ENCODE measurements around the gene EBPL. TPM values are rescaled to one million over a fixed set of nuclear protein-coding genes. Genes with fewer than 3 reads are reported as not detected.

Gene EBPL
- total RNA-seq, 2 donors from 2014 or later = 11.8 to 17.1 TPM

GRCh38 chr13:49638030-49638743 is 53.1 kb downstream of the EBPL start:
- no peak overlapping the region for H3K27ac Mint-ChIP-seq
- peaks cover 18% of the 10 kb centered on the region for H3K4me1 Mint-ChIP-seq
- ATAC-seq (no peak), DNase-seq (no peak)
- no peaks in the 10 kb centered on the region for H3K27me3 Mint-ChIP-seq
- H3K4me3 Mint-ChIP-seq = no peak overlapping the region
- no peaks in the 10 kb centered on the region for H3K9me3 ChIP-seq (ENCODE audit: control insufficient read depth, low read length, poor library complexity, severe bottlenecking)
- no peaks in the 10 kb centered on the region for H3K36me3 Mint-ChIP-seq (ENCODE audit: low read depth)

- H3K9me3 ChIP-seq (ENCODE audit: control insufficient read depth, low read length, poor library complexity, severe bottlenecking) = no peaks in the 10 kb centered on the region
- ATAC-seq = no peak
- Mint-ChIP-seq H3K4me3 (no peak overlapping the region), H3K36me3 (ENCODE audit: low read depth) (no peaks in the 10 kb centered on the region), H3K27me3 (no peaks in the 10 kb centered on the region), H3K4me1 (peaks cover 14% of the 10 kb centered on the region), H3K27ac (no peak overlapping the region)
- DNase-seq = no peak
These were observed 54.6 kb downstream of the EBPL start for GRCh38 chr13:49636705-49637104.

GRCh38 chr13:49635599-49636433 is 55.5 kb downstream of the EBPL start:
- Mint-ChIP-seq H3K36me3 (ENCODE audit: low read depth) (no peaks in the 10 kb centered on the region), H3K27me3 (no peaks in the 10 kb centered on the region), H3K27ac (no peak overlapping the region), H3K4me1 (peaks cover 14% of the 10 kb centered on the region), H3K4me3 (peak overlapping the region; percentile 71)
- ATAC-seq (peak; percentile 74), DNase-seq (no peak)
- no peaks in the 10 kb centered on the region for H3K9me3 ChIP-seq (ENCODE audit: control insufficient read depth, low read length, poor library complexity, severe bottlenecking)

GRCh38 chr13:49633710-49634109 is 57.6 kb downstream of the EBPL start:
- no peaks in the 10 kb centered on the region for H3K9me3 ChIP-seq (ENCODE audit: control insufficient read depth, low read length, poor library complexity, severe bottlenecking)
- Mint-ChIP-seq H3K36me3 (ENCODE audit: low read depth) (no peaks in the 10 kb centered on the region), H3K27me3 (no peaks in the 10 kb centered on the region), H3K27ac (no peak overlapping the region), H3K4me1 (peaks cover 14% of the 10 kb centered on the region), H3K4me3 (no peak overlapping the region)
- no peak for DNase-seq
- no peak for ATAC-seq

DNA sequence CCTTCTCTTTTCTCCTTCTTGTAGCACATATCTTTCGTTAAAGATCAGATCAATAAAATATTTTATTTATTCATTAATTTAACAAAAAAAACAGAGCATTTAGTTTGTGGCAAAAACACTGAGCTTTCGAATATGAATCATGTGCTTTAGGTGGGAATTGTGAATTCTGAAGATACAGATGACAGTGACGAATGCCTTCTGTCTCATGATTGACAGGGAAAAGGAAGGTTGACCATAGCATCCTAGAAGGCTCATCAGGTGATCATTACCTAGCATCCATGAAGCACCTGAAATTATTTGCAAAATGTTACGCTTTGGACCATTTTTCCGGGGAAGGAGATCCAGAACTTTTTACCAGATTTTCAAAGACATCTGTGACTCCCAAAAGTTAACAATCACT is 59.1 kb downstream of the EBPL start:
- H3K27me3 Mint-ChIP-seq = no peaks in the 10 kb centered on the region
- ATAC-seq = no peak
- H3K36me3 Mint-ChIP-seq (ENCODE audit: low read depth) = no peaks in the 10 kb centered on the region
- DNase-seq = no peak
- H3K4me3 Mint-ChIP-seq = no peak overlapping the region
- no peaks in the 10 kb centered on the region for H3K9me3 ChIP-seq (ENCODE audit: control insufficient read depth, low read length, poor library complexity, severe bottlenecking)
- peaks cover 20% of the 10 kb centered on the region for H3K4me1 Mint-ChIP-seq
- no peak overlapping the region for H3K27ac Mint-ChIP-seq

GRCh38 chr13:49630580-49630979 is 60.7 kb downstream of the EBPL start:
- Mint-ChIP-seq H3K27ac (no peak overlapping the region), H3K4me3 (no peak overlapping the region), H3K36me3 (ENCODE audit: low read depth) (no peaks in the 10 kb centered on the region), H3K4me1 (peaks cover 17% of the 10 kb centered on the region), H3K27me3 (no peaks in the 10 kb centered on the region)
- H3K9me3 ChIP-seq (ENCODE audit: control insufficient read depth, low read length, poor library complexity, severe bottlenecking) = no peaks in the 10 kb centered on the region
- ATAC-seq = no peak
- DNase-seq = no peak

DNA sequence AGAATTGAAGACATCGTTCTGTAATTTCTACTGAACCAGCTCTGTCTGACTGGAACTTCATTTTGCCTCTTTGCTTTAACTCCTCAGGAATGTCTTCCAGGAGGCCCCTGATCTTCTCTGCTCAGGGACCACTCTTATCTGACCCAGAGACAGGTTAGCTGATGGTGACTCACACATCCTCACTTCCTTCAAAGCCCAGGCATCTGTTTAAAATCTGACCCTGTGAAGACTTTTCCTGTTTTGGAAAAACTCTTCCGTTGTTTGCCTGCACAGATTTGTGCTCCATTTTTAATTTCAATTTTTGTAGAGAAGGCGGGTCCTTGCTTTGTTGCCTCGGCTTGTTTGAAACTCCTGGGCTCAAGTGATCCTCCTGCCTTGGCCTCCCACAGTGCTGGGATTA is 61.3 kb downstream of the EBPL start:
- H3K4me3 Mint-ChIP-seq = no peak overlapping the region
- no peak for ATAC-seq
- no peak overlapping the region for H3K27ac Mint-ChIP-seq
- no peaks in the 10 kb centered on the region for H3K27me3 Mint-ChIP-seq
- H3K4me1 Mint-ChIP-seq = peaks cover 12% of the 10 kb centered on the region
- H3K36me3 Mint-ChIP-seq (ENCODE audit: low read depth) = no peaks in the 10 kb centered on the region
- DNase-seq = no peak
- H3K9me3 ChIP-seq (ENCODE audit: control insufficient read depth, low read length, poor library complexity, severe bottlenecking) = no peaks in the 10 kb centered on the region

- peaks cover 10% of the 10 kb centered on the region for H3K4me1 Mint-ChIP-seq
- DNase-seq (no peak), ATAC-seq (no peak)
- no peaks in the 10 kb centered on the region for H3K36me3 Mint-ChIP-seq (ENCODE audit: low read depth)
- no peaks in the 10 kb centered on the region for H3K27me3 Mint-ChIP-seq
- H3K9me3 ChIP-seq (ENCODE audit: control insufficient read depth, low read length, poor library complexity, severe bottlenecking) = no peaks in the 10 kb centered on the region
- H3K4me3 Mint-ChIP-seq = no peak overlapping the region
- peak overlapping the region; percentile 49 for H3K27ac Mint-ChIP-seq
These were observed 61.9 kb downstream of the EBPL start for GRCh38 chr13:49629196-49629938.

DNA sequence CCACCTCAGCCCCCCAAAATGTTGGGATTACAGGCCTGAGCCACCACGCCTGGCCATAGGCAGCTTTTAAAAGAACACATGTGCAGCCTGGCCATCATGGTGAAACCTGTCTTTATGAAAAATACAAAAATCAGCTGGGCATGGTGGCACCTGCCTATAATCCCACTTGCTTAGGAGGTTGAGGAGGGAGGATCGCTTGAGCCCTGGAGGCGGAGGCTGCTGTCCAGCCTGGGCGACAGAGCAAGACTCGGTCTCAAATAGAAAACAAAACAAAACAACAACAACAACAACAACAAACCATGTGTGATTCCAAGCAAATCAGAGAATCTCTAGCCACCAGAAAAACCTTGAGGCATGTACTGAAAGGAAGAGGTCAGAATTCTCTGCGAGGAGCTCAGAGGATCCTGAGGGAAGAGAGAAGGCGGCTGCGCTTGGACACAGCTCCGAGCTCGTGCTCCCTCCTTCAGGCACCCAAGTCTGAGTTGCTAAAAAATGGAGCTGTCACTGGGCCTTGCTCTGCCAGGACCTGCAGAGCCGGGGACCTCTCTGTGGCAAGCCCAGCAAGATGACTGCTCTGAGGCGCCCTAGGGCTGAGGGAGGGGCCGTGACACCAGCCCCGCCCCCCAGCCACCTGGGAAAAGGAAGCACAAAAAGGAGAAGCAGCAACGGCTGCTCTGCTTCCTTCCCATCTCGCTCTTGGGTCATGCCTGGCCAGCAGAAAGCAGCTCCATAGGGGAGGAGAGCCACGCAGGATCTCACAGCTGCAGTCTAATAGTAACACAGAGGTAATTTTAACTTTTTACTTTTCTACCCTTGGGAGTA is 63.2 kb downstream of the EBPL start, which contains the start of gene ARL11:
Gene ARL11 (plus strand): TSS at position 677 of the 822 bp plus-strand sequence. CDS start 1,941 bp downstream, outside the sequence.
- DNase-seq = peak in 2 of 3 donors; percentile 17 to 25
- Mint-ChIP-seq H3K4me1 (peaks cover 6% of the 10 kb centered on the region), H3K36me3 (ENCODE audit: low read depth) (no peaks in the 10 kb centered on the region), H3K27ac (peak within 1 kb of the TSS; percentile 49), H3K4me3 (peak within 1 kb of the TSS; percentile 88), H3K27me3 (no peaks in the 10 kb centered on the region)
- H3K9me3 ChIP-seq (ENCODE audit: control insufficient read depth, low read length, poor library complexity, severe bottlenecking) = no peaks in the 10 kb centered on the region
- ATAC-seq = peak; percentile 83

- H3K9me3 ChIP-seq (ENCODE audit: control insufficient read depth, low read length, poor library complexity, severe bottlenecking) = no peaks in the 10 kb centered on the region
- Mint-ChIP-seq H3K36me3 (ENCODE audit: low read depth) (no peaks in the 10 kb centered on the region), H3K27ac (no peak overlapping the region), H3K4me1 (peaks cover 6% of the 10 kb centered on the region), H3K27me3 (peaks cover 4% of the 10 kb centered on the region), H3K4me3 (no peak overlapping the region)
- DNase-seq = no peak
- no peak for ATAC-seq
These were observed 65.8 kb downstream of the EBPL start for GRCh38 chr13:49625392-49626079.

DNA sequence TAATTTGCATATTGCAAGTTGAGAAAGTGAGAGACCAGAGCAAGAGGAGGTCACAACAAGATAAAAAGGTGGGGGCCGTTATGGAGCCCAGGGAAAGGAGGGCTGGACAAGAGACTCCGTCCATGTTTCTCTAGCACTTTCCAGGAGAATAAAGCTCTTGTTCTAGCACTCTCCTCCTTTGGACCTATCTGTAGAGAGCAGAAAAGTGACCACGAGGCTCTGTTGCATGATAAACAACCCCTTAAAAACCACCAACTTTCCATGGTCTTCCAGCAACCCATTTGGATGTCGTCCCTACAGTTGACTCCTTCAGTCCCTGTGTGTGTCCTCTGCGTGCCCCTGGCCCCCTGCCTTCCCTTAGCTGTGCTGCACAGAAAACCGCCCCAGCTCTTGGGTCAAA is 67.1 kb downstream of the EBPL start:
- Mint-ChIP-seq H3K36me3 (ENCODE audit: low read depth) (no peaks in the 10 kb centered on the region), H3K27me3 (peaks cover 4% of the 10 kb centered on the region), H3K4me1 (peaks cover 6% of the 10 kb centered on the region), H3K4me3 (no peak overlapping the region), H3K27ac (no peak overlapping the region)
- DNase-seq (no peak), ATAC-seq (no peak)
- H3K9me3 ChIP-seq (ENCODE audit: control insufficient read depth, low read length, poor library complexity, severe bottlenecking) = no peaks in the 10 kb centered on the region
